GM18868 (cell line): ENCODE results near the gene SYCN.
"Not testable (repeated sequence)": the region's sequence is repeated elsewhere in the genome, so short reads cannot be mapped to it uniquely, and the experiment has no call there.

Experiments used
- ATAC-seq: cut with Tn5 transposase; IDR thresholded peaks from one replicate; pipeline ENCODE4 v1.9.1; 2021; ENCODE audit warnings: mild to moderate bottlenecking, moderate library complexity; ENCODE audit not compliant: unreplicated experiment

Gene SYCN

DNA sequence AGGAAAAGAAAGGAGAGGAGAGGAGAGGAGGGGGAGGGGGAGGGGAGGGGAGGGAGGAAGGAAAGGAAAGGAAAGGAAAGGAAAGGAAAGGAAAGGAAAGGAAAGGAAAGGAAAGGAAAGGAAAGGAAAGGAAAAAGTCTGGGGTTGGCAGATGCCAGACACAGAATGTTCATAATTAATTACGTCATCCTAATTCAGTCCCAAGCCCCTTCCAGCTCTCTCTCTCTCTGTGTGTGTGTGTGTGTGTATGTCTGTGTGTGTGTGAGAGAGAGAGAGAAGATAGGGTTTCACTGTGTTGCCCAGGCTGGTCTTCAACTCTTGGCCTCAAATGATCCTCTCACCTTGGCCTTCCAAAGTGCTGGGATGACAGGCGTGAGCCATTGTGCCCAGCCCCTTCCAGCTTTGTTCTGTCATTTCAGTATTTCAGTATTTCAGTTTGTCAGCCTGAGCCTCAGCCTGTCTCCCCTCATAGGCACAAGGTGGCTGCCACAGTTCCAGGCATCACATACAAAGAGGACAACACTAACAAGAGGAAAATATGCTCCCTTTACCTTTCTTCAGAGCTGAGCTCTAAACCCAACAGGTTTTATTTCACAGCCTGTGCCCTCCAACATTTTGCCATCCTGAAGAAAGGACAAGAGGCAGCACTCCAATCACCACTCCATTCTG, 26.2 kb upstream of the SYCN start:
- ATAC-seq: no peak

DNA sequence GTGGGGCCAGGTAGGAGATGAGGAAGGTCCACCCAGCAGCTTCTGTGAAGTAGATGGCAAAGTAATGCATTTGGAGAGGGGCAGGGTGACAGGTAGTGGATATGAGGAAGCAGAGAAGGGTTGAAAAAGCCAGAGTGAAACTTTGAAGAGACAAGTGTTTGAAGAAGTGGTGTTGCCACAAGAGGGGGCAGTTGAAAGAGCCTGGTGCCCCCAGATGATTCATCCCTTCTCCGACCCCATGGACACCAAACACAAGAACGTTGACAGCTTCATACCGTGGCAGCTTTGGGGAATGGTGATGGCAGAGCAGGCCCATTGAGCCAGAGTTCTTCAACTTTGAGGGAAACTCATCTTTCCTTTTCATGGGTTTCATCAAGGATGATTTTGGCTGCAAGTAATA, 20.8 kb upstream of the SYCN start:
- ATAC-seq: no peak

DNA sequence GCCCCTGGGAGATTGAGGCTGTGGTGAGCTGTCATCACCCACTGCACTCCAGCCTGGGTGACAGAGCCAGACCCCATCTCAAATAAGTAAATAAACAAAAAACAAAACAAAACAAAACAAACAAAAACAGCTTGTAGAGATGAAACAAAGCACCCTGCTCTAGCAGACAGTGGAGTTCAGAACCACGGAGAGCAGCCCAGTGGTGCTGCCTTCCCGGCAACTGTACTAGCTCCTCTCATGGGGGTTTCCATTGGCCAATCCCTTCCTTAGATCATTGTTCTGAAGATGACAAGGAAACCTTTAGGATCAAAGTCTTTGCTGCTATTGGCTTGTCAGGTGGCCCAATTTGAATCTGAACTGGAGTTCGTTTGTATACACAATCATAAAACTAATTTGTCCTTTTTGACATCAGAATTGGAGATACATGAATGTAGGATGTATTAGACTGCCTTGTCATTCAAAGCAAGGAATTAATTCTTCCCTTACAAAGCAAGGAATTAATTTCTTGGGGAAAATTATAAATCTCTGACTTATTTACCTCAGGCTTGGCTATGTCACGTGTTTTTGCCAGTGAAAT, 19.7 kb upstream of the SYCN start:
- no peak for ATAC-seq

DNA sequence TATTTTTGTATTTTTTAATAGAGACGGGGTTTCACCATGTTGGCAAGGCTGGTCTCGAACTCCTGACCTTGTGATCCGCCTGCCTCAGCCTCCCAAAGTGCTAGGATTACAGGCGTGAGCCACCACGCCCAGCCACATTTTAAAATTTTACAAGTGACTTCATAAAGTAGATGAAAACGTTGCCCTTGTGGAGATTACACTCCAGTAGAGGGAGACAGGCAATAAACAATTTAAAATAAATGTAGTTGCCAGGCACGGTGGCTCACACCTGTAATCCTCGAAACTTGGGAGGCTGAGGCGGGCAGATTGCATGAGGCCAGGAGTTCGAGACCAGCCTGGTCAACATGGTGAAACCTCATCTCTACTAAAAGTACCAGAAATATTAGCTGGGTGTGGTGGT, 15.0 kb upstream of the SYCN start:
- ATAC-seq: not testable (repeated sequence)

DNA sequence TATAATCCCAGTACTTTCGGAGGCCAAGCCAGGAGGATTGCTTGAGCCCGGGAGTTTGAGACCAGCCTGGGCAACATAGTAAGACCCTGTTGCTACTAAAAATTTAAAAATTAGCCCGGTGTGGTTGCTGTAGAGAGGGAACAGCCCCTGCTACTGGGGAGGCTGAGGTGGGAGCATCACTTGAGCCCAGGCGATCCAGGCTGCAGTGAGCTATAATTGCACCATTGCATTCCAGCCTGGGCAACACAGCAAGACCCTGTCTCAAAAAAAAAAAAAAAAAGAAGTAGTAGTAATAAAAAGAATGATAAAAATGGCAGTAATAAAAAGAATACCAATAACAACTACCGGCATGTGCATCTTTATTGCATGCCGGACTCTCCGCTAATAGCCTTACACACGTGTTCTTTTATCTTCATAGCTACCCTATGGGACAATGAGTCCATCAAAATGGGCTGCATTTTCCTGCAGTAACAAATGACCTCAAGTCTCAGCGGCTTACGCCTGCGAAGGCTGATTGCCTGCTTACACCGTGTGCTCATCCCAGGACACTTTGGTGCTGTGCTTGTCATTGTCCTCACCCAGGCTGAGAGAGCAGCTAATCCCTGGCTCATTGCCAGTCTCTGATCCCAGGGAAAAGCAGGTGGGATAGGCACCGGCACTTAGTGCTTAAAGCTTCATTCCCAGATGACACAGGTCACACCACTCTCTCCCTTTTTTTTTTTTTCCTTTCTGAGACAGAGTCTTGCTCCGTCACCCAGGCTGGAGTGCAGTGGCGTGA, 14.4 kb upstream of the SYCN start:
- ATAC-seq: no peak

DNA sequence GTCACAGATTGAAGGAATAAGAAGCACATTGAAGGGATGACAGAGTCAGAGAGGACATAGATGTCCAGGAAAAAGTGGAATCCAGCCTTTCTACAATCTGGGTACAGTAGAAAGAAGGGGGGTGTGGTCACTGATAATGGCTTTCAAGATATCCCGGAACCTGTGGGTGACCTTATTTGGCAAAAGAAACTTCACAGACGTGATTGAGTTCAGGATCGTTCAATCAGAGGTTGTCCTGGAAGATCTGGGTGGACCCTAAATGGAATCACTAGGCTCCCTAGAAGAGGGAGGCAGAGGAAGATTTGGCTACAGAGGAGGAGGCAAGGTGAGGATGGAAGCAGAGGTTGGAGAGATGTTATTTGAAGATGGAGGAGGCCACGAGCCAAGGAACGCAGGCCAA, 13.0 kb upstream of the SYCN start:
- no peak for ATAC-seq

DNA sequence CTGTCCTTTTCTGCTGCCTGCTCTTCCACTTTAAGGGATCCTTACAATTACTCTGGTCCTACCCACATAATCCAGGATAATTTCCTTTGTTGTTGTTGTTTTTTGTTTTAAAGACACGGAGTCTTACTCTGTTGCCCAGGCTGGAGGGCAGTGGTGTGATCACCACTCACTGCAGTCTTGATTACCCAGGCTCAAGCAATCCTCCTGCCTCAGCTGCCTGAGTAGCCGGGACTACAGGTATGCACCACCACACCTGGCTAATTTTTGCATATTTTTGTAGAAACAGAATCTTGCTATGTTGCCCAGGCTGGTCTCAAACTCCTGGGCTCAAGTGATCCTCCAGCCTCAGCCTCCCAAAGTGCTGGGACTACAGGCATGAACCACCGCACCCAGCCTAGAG, 11.3 kb upstream of the SYCN start:
- not testable (repeated sequence) for ATAC-seq

DNA sequence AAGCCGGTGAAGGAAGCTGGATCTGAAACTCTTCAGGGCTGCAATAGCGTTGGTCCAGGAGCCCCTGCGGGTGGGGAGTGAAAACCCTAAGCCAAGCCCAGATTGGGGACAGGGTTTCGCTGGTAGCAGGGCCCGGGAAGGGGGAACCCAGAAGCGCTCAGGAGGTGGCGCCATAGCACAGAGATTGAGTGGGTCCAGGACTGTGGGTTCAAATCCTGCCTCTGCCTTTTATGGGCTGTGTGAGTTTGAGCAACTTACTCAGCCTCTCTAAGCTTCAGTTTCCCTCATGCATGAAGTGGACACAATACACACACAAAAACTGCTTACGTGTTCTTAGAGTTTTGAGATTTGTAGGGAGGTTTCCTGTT, 8.3 kb upstream of the SYCN start:
- ATAC-seq: no peak

DNA sequence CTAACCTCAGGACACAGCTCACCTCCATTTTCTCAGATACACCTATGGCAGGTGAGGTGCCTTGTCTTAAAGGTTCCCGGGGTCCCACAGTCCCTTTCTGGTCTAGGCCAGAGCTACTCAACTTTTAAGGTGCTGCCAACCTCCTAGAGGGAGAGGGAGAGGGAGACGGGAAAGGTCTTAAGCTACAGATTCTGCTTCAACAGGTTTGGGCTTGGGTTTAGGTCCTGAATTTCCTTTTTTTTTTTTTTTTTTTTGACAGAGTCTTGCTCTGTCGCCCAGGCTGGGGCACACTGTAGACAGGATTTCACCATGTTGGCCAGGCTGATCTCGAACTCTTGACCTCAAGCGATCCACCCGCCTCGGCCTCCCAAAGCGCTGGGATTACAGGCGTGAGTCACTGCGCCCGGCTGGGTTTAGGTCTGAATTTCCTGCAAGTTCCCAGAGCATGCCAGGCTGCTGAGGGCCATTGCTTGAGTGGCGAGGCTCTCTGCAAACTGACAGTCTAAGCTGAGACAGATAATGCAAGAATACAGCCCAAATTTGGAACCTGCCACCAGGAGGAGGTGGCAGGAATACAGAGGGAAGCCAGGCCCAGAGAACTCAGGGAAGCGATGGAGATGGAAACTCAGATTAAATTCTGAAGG, 7.8 kb upstream of the SYCN start:
- no peak for ATAC-seq

DNA sequence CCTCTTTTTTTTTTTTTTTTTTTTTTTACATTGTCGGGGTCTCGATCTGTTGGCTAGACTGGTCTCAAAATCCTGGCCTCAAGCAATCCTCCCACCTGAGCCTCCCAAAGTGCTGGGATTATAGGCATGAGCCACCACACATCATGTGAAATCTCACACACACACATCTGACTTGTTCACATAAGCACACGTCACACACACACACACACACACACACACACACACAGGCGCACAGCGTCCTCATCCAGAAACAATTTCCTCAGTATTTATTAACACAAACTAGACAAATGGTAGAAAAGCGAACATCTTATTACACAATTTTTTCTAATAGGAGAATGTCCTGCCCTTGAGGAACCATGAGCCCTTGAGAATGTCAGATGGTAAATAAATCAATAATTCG, 5.1 kb upstream of the SYCN start:
- no peak for ATAC-seq

DNA sequence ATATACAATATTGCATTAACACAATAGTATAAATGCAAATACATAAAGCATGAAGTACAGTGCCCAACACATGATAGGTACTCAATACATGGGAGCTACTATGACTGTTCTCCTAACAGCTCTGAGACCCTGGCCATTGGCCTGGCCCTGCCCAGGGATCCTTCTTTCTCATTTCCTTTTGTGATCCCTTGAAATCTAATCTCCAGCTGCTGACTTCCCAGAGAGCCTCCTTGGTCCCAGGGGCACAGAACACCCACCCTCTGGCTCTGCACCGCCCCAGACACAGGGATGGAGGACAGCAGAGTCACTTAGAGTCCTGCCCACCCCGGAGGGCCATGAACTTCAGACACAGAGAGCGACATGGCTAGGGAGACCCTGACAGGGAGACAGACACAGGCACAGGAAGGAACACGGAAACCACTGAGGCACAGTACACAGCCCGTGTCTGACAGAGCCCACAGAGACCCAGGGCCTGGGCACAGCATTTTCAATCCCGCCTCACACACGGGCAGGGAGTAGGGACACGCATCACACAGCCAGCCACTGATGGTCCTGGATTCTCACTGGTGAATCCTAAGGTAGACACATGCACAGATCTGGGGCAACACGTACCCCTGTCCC, 4.2 kb upstream of the SYCN start:
- ATAC-seq: no peak

DNA sequence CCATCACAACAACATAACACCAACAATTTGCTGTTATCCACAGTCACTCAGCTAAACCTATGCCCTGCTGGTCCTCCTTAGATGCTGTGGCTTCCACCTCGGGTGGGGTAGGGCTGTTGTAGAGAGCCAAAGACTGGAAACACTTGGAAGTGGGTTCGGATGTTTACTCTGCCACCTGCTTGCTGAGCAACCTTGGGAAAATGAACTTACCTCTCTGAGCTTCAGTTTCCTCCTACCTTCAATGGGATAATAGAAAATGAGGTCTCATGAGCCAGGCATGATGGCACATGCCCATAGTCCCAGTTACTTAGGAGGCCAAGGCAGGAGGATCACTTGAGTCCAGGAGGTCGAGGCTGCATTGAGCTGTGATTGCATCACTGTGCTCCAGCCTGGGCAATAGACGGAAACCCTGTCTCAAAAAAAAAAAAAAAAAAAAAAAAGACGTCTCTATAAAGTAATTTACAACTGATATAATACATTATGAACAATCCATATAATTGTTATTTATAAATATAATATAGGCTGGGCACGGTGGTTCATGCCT, 3.3 kb upstream of the SYCN start:
- ATAC-seq: no peak

DNA sequence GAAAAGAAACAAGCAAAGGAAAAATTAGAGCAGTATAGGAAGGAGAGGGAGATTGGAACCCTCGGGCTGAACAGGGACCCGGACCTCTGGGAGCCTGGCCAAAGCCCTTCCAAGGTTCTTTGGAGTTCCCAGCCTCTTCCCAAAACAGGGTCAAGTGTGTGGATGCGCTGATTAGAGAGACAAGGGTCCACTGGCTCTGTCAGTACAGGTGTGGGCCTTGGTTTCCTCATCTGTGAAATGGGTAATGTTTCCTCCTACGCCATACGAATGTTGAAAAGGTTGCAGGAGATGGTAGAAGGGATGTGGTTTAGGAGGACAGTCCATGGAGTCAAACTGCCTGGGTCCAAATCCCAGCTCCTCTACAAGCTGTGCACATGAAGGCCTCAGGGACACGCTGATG, 2.1 kb upstream of the SYCN start:
- ATAC-seq: no peak

DNA sequence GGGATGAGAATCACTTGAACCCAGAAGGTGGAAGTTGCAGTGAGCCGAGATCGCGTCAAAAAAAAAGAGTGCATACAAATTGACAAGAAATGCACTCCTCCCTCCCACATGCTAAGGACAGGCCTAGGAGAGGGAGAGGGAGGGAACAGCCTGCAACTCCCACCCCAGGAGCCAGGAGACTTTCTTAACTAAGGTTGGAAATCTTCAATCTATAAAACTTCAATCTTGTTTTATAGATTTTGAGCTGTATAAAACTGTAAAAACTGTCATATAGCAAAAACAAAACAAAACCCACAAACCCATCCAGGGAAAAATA, 1.3 kb upstream of the SYCN start:
- no peak for ATAC-seq

DNA sequence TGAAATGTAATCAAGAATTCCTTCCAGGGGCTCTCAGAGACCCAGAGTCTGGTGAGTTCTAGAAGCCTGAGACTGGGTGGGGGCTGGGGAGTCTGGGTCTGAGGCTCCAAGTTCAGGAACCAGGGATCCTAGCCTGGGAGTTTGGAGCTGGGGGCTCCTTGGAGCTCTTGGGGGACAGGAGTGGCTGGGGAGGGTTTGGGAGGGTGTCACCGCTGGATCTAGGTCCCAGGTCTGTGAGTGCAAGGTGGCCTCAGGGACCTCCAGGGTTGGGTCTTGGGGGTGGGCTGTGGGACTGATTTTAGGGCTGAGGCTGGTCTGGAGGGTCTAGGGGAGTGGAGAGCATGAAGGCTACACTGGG, 1.1 kb downstream of the SYCN start:
- no peak for ATAC-seq

DNA sequence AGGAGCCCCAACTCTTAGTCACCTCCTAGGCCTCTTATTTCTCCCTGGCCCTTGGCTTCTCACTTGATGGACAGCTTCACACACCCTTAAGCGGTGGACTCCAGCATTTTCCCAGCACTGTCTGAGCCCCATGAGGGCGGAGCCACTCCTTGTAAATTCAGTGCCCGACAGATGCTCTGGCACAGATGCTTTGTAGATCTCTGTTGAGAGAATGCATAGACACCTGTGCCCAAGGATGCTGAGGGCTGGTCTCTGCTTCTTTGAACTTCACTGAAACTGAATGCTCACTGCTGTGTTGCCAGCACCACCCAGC, 3.3 kb downstream of the SYCN start:
- no peak for ATAC-seq

DNA sequence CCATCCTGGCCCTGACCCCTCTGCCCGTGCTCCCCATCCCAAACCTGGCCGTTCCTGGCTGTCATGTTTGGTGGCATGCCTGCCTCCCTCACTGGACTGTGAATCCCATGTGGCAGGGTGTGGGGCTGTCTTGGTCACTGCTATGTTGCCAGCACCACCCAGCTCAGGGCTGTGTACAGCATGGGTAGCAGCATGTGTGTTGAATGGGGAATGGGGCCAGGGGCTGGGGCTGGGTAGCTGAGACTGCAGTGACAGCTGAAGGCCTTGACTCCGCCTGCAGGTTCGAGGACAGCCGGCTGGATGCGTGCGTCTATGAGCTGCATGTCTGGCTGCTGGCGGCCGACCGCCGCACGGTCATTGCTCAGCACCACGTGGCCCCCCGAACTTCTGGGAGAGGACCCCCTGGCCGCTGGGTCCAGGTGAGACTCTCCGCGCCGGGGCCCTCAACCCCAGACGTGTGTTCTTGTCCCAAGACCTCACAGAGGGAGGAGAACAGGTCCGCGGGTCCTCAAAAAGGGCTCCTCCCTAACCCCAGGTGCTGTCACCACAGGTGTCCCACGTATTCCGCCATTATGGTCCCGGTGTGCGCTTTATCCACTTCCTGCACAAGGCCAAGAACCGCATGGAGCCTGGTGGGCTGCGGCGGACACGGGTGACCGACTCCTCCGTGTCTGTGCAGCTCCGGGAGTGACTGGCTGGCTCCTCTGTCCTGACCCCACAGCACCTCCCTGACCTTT, 3.8 kb downstream of the SYCN start:
- no peak for ATAC-seq

DNA sequence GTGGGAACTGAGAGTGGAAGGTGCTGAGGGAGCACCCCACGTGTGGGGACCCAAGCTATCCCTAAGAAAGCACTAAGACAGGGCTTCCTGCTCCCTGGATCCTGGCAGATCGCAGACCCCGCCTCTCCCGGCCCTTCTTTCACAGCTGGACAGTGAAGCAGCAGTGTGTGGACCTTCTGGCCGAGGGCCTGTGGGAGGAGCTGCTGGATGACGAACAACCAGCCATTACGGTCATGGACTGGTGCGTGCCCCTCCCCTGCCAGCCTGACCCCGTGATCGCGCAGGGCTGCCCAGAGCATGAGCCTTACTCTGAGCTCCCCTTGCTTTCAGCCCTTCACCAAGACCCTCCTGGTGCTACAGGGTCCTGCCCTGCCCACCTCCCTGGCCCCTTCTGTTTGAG, 5.0 kb downstream of the SYCN start:
- ATAC-seq: no peak

DNA sequence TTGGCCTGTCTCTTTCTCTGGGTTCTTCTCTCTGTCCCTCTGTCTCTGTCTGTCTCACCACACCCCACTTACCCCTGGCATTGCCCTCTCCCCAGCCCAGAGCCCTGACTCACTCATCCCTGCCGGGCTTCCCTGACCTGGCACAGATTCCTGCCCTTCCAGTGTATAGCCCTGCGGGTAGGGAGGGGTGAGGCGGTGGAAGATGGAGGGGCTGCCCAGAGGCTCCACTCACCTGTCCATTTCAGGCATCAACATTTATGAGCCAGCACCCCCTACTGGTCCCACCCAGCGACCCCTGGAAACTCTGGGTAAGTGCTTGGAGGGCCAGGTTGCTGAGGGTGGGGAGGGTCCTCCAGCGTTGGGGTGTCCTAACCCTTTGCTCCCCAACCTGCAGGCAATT, 6.3 kb downstream of the SYCN start:
- ATAC-seq: no peak

DNA sequence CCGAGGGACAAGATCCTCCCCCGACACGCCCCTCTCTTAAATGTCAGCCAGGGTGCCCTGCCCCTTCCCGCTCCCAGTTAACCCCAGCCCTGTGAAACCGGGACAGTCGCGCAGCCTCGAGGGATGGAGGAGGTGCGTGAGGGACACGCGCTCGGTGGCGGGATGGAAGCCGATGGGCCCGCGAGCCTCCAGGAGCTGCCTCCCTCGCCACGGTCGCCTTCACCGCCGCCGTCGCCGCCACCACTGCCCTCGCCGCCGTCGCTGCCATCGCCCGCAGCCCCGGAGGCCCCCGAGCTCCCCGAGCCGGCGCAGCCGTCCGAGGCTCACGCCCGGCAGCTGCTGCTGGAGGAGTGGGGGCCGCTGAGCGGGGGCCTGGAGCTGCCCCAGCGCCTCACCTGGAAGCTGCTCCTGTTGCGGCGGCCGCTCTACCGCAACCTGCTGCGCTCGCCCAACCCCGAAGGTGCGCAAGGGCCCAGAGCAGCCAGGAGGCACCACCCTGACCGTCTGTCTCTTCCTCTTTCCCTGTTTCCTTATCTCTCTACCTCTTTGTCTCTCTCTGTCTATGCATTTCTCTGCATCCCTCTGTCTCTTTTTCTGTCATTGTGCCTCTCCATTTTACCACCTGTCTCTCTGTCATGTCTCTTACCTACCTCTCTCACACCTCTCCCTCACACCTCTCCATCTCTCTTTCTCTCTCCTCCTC, 7.1 kb downstream of the SYCN start, which contains the start of gene NCCRP1:
NCCRP1 (plus strand) TSS at position 105 of the 703 bp plus-strand sequence; CDS start at position 124, 19 bp downstream.
- ATAC-seq: no peak
